ENCODE results near the gene NR5A1. TPM values are rescaled to one million over a fixed set of nuclear protein-coding genes. Genes with fewer than 3 reads are reported as not detected.

The NR5A1 gene
- total and polyA plus RNA-seq, 2 of the 13 experiments (the other 11 are each of a cell fraction or from before 2014, with no cell fraction given) = 28.9 to 44.7 TPM

DNA sequence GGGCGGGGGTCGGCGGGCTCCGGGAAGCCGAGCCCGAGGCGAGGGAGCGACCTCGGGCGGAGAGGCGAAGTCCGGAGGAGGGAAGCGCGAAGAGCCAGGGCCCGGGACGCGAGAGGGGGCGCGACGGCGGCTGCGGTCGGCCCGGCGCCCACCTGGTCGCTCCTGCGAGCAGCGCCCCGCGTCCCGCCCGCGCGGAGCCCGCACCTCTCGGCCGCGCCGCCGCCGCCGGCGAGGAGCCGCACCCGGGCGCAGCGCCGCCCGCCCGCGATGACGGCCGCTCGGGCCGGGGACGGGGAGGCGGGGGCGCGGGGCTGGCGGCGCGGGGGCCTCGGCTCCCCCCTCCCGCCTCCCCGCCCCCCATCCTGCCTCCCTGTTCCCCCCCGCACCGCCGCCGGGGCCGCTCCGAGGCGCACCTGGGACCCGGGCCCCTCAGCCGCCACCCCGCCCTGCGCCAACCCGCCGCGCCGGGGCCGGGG lies 2.6 kb downstream of the NR5A1 start (continued):
- TF ChIP-seq TAF15 (IDR thresholded peaks at IDR 0.05; ENCODE audit: low read depth, low read length, poor library complexity, severe bottlenecking) (no peak), TFDP2 (CRISPR knock-in tag; IDR thresholded peaks at IDR 0.05) (no peak), GRHL1 (CRISPR knock-in tag; conservative IDR thresholded peaks at IDR 0.05) (no peak), ZIK1 (CRISPR knock-in tag; IDR thresholded peaks at IDR 0.05; ENCODE audit: borderline replicate concordance, low read depth) (no peak), CAMTA2 (CRISPR knock-in tag; IDR thresholded peaks at IDR 0.05; ENCODE audit: borderline replicate concordance) (no peak), REL (CRISPR knock-in tag; conservative IDR thresholded peaks at IDR 0.05) (no peak), GATAD1 (CRISPR knock-in tag; IDR thresholded peaks at IDR 0.05) (no peak), GTF2F1 (IDR thresholded peaks at IDR 0.05; ENCODE audit: low read length) (no peak), ZNF598 (CRISPR knock-in tag; IDR thresholded peaks at IDR 0.05; ENCODE audit: borderline replicate concordance) (no peak), ZSCAN22 (CRISPR knock-in tag; IDR thresholded peaks at IDR 0.05) (no peak), MIER2 (CRISPR knock-in tag; IDR thresholded peaks at IDR 0.05) (no peak)
